Kidney (tissue), 14 donors: ENCODE results near the gene RBM27. TPM values are rescaled to one million over a fixed set of nuclear protein-coding genes. Genes with fewer than 3 reads are reported as not detected.
"Not testable (repeated sequence)": the region's sequence is repeated elsewhere in the genome, so short reads cannot be mapped to it uniquely, and the experiment has no call there.

ENCODE experiments used
- DNase-seq, 5 donors: peaks; one replicate each; pipeline ENCODE4 v3.0.0-alpha.2; 2013 to 2020
- FAIRE-seq: peaks from 2 replicates; lab custom pipeline; 2012; peaks lifted over from hg19 to GRCh38; lab: Jason Lieb, UNC
- H3K27ac ChIP-seq, 2 donors: one replicate each; pipeline ENCODE4 v1.7.0; 2013; ENCODE audit warnings: low read depth in 2 of 2, low read length in 2 of 2, inconsistent platforms in 1 of 2
- H3K27me3 ChIP-seq: one replicate; pipeline ENCODE4 v1.7.1; 2013; ENCODE audit warnings: low read length, inconsistent platforms; ENCODE audit not compliant: control insufficient read depth, insufficient read depth
- H3K36me3 ChIP-seq, 3 donors: one replicate each; pipeline versions ENCODE4 v1.7.0 to v1.7.1; 2013; ENCODE audit warnings: low read length in 3 of 3, control low read depth in 1 of 3, inconsistent platforms in 1 of 3; ENCODE audit not compliant: insufficient read depth in 3 of 3, control insufficient read depth in 2 of 3
- H3K4me1 ChIP-seq, 3 donors: one replicate each; pipeline versions ENCODE4 v1.7.0 to v1.7.1; 2013; ENCODE audit warnings: low read length in 3 of 3, inconsistent platforms in 1 of 3, low read depth in 1 of 3; ENCODE audit not compliant: control insufficient read depth in 2 of 3, insufficient read depth in 2 of 3
- H3K4me3 ChIP-seq, 3 donors: one replicate each; pipeline versions ENCODE4 v1.7.0 to v1.8.1; 2013; ENCODE audit warnings: low read length in 3 of 3, control low read depth in 1 of 3, inconsistent platforms in 1 of 3
- H3K9ac ChIP-seq, 3 donors: one replicate each; pipeline versions ENCODE4 v1.7.0 to v1.7.1; 2013; ENCODE audit warnings: low read length in 3 of 3, control low read depth in 1 of 3, inconsistent platforms in 1 of 3
- H3K9me3 ChIP-seq, 3 donors: one replicate each; pipeline versions ENCODE4 v1.7.0 to v1.7.1; 2013; ENCODE audit warnings: low read length in 3 of 3, control low read depth in 1 of 3, inconsistent platforms in 1 of 3; ENCODE audit not compliant: control insufficient read depth in 2 of 3, insufficient read depth in 1 of 3
- CTCF ChIP-seq: IDR thresholded peaks from 3 replicates; pipeline ENCODE4 v1.5.1; 2012; ENCODE audit warnings: mild to moderate bottlenecking, moderate library complexity, borderline replicate concordance; ENCODE audit not compliant: insufficient read depth; ENCODE audit errors: extremely low read depth
- intact Hi-C: fragments of 100-400 bp; cut with DNase I; formaldehyde crosslinking; loops from one replicate; pipeline ENCODE4 v1.11.1; 2022
- polyA plus RNA-seq: library from polyadenylated mRNA; stranded (reverse); fragments of 350-450 nt; fragmentation: Illumina TruSeq; extraction: RNeasy Lipid Tissue Mini Kit (QIAGEN cat#74804); gene quantifications from one replicate; pipeline ENCODE4 v1.2.3, GENCODE V29; 2014; ENCODE audit warnings: low read depth, low replicate concordance; ENCODE audit not compliant: insufficient read depth
- total RNA-seq: library from RNA; stranded (reverse); fragmentation: NEBNext Ultra II Directional; extraction: Animal tissue kit (Norgen Biotek cat#: 25700); gene quantifications from one replicate; pipeline ENCODE4 v1.2.1, GENCODE V29; 2021
- donor health status: control.
- donor health status: control.
- donor health status: control.
- donor health status: control.
- donor health status: control.
- donor health status: DM: yes; HTN: yes; CAD: no.
- donor health status: Normal renal cell carcinoma (clear cell type).

RBM27 gene
- total and polyA plus RNA-seq, 2 donors from 2014 or later = 4.9 to 19.0 TPM

GRCh38 chr5:146196459-146197048 lies 6.9 kb upstream of the RBM27 start:
- intact Hi-C loops = no loop called here
- no peaks in the 10 kb centered on the region for H3K36me3 ChIP-seq
- no peaks in the 10 kb centered on the region for H3K4me1 ChIP-seq
- H3K27ac ChIP-seq = no peak overlapping the region
- H3K9ac ChIP-seq = no peak overlapping the region
- H3K27me3 ChIP-seq = no peaks in the 10 kb centered on the region
- TF ChIP-seq CTCF = no peak
- no peaks in the 10 kb centered on the region for H3K9me3 ChIP-seq
- FAIRE-seq (no peak), DNase-seq (no peak)
- H3K4me3 ChIP-seq = no peak overlapping the region

GRCh38 chr5:146199176-146199815 lies 4.1 kb upstream of the RBM27 start:
- H3K27ac ChIP-seq = no peak overlapping the region
- no peak overlapping the region for H3K9ac ChIP-seq
- no peaks in the 10 kb centered on the region for H3K27me3 ChIP-seq
- TF ChIP-seq CTCF = no peak
- no peaks in the 10 kb centered on the region for H3K9me3 ChIP-seq
- H3K36me3 ChIP-seq = no peaks in the 10 kb centered on the region
- intact Hi-C loops = no loop called here
- FAIRE-seq (no peak), DNase-seq (no peak)
- H3K4me3 ChIP-seq = no peak overlapping the region
- H3K4me1 ChIP-seq = peaks cover 0 to 3% (median 0%) of the 10 kb centered on the region in 3 donors

- H3K27me3 ChIP-seq, H3K9ac ChIP-seq, H3K9me3 ChIP-seq, H3K36me3 ChIP-seq, H3K27ac ChIP-seq, H3K4me1 ChIP-seq, H3K4me3 ChIP-seq, intact Hi-C loops, FAIRE-seq, DNase-seq: not testable (repeated sequence)
Measured at GRCh38 chr5:146201795-146202194, 1.6 kb upstream of the RBM27 start.

GRCh38 chr5:146203872-146204192 lies 427 bp downstream of the RBM27 start:
- no peak for TF ChIP-seq CTCF
- Histone ChIP-seq H3K4me3 (peak overlapping the region; percentile 68 to 83 (median 69)), H3K36me3 (no peaks in the 10 kb centered on the region), H3K27me3 (no peaks in the 10 kb centered on the region), H3K4me1 (peaks cover 0 to 5% (median 0%) of the 10 kb centered on the region in 3 donors), H3K9me3 (no peaks in the 10 kb centered on the region), H3K27ac (peak overlapping the region; percentile 37 to 74), H3K9ac (peak overlapping the region; percentile 54 to 62 (median 60))
- no peak for DNase-seq
- FAIRE-seq = no peak
- intact Hi-C loops = no loop called here
